WTC11 (cell line): Measurements from ENCODE around the gene OBSL1. TPM values are rescaled to one million over a fixed set of nuclear protein-coding genes. Genes with fewer than 3 reads are reported as not detected.
A peak's percentile ranks its signal among the peaks of the same experiment; 100 is the strongest.

ENCODE experiments used
- ATAC-seq: fragments of 200-7000 bp; cut with Tn5 transposase; 2 replicates; pipeline ENCODE4 v1.10.0; 2021; ENCODE audit warnings: mild to moderate bottlenecking, moderate library complexity
- CTCF ChIA-PET: fragments of 300-600 bp; sonication (Branson Sonifier 250); formaldehyde crosslinking; loops from one replicate; lab custom pipeline; 2021; ENCODE audit warnings: antibody characterized with exemption; lab: Charles Lee
- POLR2A ChIA-PET: fragments of 350-600 bp; sonication (Branson Sonifier 250); formaldehyde crosslinking; loops from one replicate; lab custom pipeline; 2021; ENCODE audit warnings: antibody characterized with exemption; lab: Charles Lee
- DNase-seq: peaks from one replicate; pipeline ENCODE4 v3.0.0; 2021; ENCODE audit warnings: low spot score
- H3K27ac Mint-ChIP-seq: 2 replicates; pipeline ENCODE4 v1.8.0; 2021; ENCODE audit warnings: mixed read lengths
- H3K27me3 Mint-ChIP-seq: 2 replicates; pipeline ENCODE4 v1.8.0; 2021; ENCODE audit warnings: low read depth, mild to moderate bottlenecking, moderate library complexity, mixed read lengths
- H3K36me3 Mint-ChIP-seq: 2 replicates; pipeline ENCODE4 v1.8.0; 2021; ENCODE audit warnings: mixed read lengths
- H3K4me1 Mint-ChIP-seq: 2 replicates; pipeline ENCODE4 v1.8.0; 2022; ENCODE audit warnings: mixed read lengths
- H3K4me3 Mint-ChIP-seq: 2 replicates; pipeline ENCODE4 v1.8.0; 2021; ENCODE audit warnings: mild to moderate bottlenecking, moderate library complexity, mixed read lengths
- H3K9me3 Mint-ChIP-seq: 2 replicates; pipeline ENCODE4 v1.8.0; 2021; ENCODE audit warnings: mixed read lengths
- CBFB ChIP-seq: sonication (generic); formaldehyde crosslinking; IDR thresholded peaks from 2 replicates; pipeline ENCODE4 v1.8.1; 2022; ENCODE audit warnings: mild to moderate bottlenecking, low read depth, missing genetic modification reagents
- GTF2I ChIP-seq: fragments of 250-450 bp; sonication (Bioruptor Pico); conservative IDR thresholded peaks from 2 replicates; pipeline ENCODE4 v1.4.0; 2021; ENCODE audit warnings: mild to moderate bottlenecking
- MYBL2 ChIP-seq: sonication (generic); formaldehyde crosslinking; IDR thresholded peaks from 2 replicates; pipeline ENCODE4 v1.8.1; 2023; ENCODE audit warnings: mild to moderate bottlenecking, moderate library complexity, missing genetic modification reagents
- OVOL2 ChIP-seq: fragments of 250-450 bp; sonication (Bioruptor Pico); IDR thresholded peaks from 2 replicates; pipeline ENCODE4 v1.9.0; 2021; ENCODE audit warnings: mild to moderate bottlenecking, borderline replicate concordance
- PRRX2 ChIP-seq: fragments of 250-450 bp; sonication (Bioruptor Pico); IDR thresholded peaks from 2 replicates; pipeline ENCODE4 v1.8.0; 2021; ENCODE audit warnings: mild to moderate bottlenecking
- SOX15 ChIP-seq: fragments of 250-450 bp; sonication (Bioruptor Pico); IDR thresholded peaks from 2 replicates; pipeline ENCODE4 v1.9.0; 2021; ENCODE audit warnings: mild to moderate bottlenecking
- ZNF416 ChIP-seq: fragments of 250-450 bp; sonication (Bioruptor Pico); IDR thresholded peaks from 2 replicates; pipeline ENCODE4 v1.9.0; 2021; ENCODE audit warnings: mild to moderate bottlenecking, inconsistent platforms
- ZNF423 ChIP-seq: fragments of 250-450 bp; sonication (Bioruptor Pico); IDR thresholded peaks from 2 replicates; pipeline ENCODE4 v2.1.2; 2022; ENCODE audit warnings: mild to moderate bottlenecking, moderate library complexity
- total RNA-seq: library from RNA; stranded (reverse); gene quantifications from 3 replicates; pipeline ENCODE4 v1.2.3, GENCODE V29; 2021
- TF ChIP-seq, protein P1 (sequence below): sonication (generic); formaldehyde crosslinking; conservative IDR thresholded peaks from 2 replicates; pipeline ENCODE4 v1.8.1; 2023; ENCODE audit warnings: mild to moderate bottlenecking, low read depth, missing genetic modification reagents, moderate library complexity
- TF ChIP-seq, protein P2 (sequence below): sonication (generic); formaldehyde crosslinking; IDR thresholded peaks from 2 replicates; pipeline ENCODE4 v1.8.0; 2023; ENCODE audit warnings: missing genetic modification reagents, mild to moderate bottlenecking, borderline replicate concordance
- TF ChIP-seq, protein P3 (sequence below): sonication (generic); formaldehyde crosslinking; IDR thresholded peaks from 2 replicates; pipeline ENCODE4 v1.8.1; 2022; ENCODE audit warnings: mild to moderate bottlenecking, moderate library complexity, missing genetic modification reagents
- TF ChIP-seq, protein P4 (sequence below): sonication (generic); formaldehyde crosslinking; IDR thresholded peaks from 2 replicates; pipeline ENCODE4 v1.8.0; 2022; ENCODE audit warnings: mild to moderate bottlenecking, missing genetic modification reagents
- TF ChIP-seq, protein P5 (sequence below): sonication (generic); formaldehyde crosslinking; IDR thresholded peaks from 2 replicates; pipeline ENCODE4 v1.8.0; 2023; ENCODE audit warnings: missing genetic modification reagents
- TF ChIP-seq, protein P6 (sequence below): fragments of 250-450 bp; sonication (Bioruptor Pico); IDR thresholded peaks from 2 replicates; pipeline ENCODE4 v1.9.0; 2021; ENCODE audit warnings: mild to moderate bottlenecking, borderline replicate concordance
- TF ChIP-seq, protein P7 (sequence below): sonication (generic); formaldehyde crosslinking; IDR thresholded peaks from 2 replicates; pipeline ENCODE4 v1.8.1; 2022; ENCODE audit warnings: mild to moderate bottlenecking, missing genetic modification reagents, moderate library complexity, borderline replicate concordance

OBSL1 gene
- total RNA-seq, 1 experiment from 2014 or later: 159 TPM

DNA sequence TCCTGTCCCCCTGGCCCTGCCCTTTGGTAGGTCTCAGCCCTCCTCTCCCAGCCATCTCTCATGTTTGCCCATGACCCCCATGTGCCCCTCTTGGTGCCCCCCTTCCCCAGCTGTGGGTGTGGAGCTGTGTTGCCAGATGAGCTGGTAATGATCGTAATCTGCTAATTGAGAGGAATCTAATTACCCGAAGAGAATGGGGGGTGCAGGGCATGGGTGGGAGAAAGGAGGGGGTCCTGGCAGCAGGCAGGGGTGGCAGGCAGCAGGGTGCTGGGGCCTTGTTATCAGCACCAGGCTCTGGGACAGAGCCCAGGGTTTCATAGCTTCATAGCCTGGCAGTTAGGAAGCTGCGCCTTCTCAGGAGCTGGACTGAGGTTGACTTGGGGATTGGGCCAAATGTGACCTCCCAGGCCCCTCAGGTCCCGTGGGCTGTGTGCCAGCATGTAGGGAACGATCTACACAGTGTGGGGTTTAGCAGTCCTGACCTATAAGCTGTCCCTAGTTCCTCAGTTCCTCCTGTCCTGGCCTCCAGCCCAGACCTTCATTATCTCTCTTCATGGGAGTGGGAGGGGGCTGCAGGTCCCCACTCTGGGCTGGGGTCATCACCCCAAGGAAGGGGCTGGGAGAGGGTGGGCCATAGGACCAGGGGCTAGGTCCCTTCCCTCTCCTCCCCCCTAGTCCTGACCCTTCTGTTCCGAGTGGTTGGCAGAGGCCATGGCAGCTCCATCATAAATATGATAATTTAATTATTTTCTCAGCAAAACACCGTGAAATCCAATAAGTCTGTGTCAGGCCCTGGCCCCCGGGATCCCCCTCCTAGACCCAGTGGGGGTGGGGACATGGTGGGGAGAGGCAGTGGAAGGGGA, 63.5 kb downstream of the OBSL1 start:
- Mint-ChIP-seq H3K9me3 (no peaks in the 10 kb centered on the region), H3K27ac (peak overlapping the region; percentile 89), H3K36me3 (peaks cover 14% of the 10 kb centered on the region), H3K4me3 (peak overlapping the region; percentile 22; the same call in 1 of the 2 replicates), H3K4me1 (peaks cover 60% of the 10 kb centered on the region), H3K27me3 (peaks cover 22% of the 10 kb centered on the region)
- DNase-seq (no peak), ATAC-seq (no peak)
- POLR2A ChIA-PET: interaction anchor here (1.0 to 2.5 kb wide), 5 partner anchors 10 to 230 kb away, joined by 3 to 19 read pairs (median 4); partner anchors contain the start of genes CHPF, GMPPA and TMEM198
- CTCF ChIA-PET: interaction anchor here (0.6 to 41.3 kb wide), 12 partner anchors 12 to 230 kb away, joined by 3 to 2316 read pairs (median 10); partner anchors contain the start of genes DES, GMPPA and SPEG
- TF ChIP-seq, protein P1, sequence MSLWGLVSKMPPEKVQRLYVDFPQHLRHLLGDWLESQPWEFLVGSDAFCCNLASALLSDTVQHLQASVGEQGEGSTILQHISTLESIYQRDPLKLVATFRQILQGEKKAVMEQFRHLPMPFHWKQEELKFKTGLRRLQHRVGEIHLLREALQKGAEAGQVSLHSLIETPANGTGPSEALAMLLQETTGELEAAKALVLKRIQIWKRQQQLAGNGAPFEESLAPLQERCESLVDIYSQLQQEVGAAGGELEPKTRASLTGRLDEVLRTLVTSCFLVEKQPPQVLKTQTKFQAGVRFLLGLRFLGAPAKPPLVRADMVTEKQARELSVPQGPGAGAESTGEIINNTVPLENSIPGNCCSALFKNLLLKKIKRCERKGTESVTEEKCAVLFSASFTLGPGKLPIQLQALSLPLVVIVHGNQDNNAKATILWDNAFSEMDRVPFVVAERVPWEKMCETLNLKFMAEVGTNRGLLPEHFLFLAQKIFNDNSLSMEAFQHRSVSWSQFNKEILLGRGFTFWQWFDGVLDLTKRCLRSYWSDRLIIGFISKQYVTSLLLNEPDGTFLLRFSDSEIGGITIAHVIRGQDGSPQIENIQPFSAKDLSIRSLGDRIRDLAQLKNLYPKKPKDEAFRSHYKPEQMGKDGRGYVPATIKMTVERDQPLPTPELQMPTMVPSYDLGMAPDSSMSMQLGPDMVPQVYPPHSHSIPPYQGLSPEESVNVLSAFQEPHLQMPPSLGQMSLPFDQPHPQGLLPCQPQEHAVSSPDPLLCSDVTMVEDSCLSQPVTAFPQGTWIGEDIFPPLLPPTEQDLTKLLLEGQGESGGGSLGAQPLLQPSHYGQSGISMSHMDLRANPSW (CRISPR knock-in tag): 0 out of 2 replicates have a peak, but pooled peaks have one; percentile 2
- TF ChIP-seq, protein P2, sequence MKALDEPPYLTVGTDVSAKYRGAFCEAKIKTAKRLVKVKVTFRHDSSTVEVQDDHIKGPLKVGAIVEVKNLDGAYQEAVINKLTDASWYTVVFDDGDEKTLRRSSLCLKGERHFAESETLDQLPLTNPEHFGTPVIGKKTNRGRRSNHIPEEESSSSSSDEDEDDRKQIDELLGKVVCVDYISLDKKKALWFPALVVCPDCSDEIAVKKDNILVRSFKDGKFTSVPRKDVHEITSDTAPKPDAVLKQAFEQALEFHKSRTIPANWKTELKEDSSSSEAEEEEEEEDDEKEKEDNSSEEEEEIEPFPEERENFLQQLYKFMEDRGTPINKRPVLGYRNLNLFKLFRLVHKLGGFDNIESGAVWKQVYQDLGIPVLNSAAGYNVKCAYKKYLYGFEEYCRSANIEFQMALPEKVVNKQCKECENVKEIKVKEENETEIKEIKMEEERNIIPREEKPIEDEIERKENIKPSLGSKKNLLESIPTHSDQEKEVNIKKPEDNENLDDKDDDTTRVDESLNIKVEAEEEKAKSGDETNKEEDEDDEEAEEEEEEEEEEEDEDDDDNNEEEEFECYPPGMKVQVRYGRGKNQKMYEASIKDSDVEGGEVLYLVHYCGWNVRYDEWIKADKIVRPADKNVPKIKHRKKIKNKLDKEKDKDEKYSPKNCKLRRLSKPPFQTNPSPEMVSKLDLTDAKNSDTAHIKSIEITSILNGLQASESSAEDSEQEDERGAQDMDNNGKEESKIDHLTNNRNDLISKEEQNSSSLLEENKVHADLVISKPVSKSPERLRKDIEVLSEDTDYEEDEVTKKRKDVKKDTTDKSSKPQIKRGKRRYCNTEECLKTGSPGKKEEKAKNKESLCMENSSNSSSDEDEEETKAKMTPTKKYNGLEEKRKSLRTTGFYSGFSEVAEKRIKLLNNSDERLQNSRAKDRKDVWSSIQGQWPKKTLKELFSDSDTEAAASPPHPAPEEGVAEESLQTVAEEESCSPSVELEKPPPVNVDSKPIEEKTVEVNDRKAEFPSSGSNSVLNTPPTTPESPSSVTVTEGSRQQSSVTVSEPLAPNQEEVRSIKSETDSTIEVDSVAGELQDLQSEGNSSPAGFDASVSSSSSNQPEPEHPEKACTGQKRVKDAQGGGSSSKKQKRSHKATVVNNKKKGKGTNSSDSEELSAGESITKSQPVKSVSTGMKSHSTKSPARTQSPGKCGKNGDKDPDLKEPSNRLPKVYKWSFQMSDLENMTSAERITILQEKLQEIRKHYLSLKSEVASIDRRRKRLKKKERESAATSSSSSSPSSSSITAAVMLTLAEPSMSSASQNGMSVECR (CRISPR knock-in tag): 0 out of 2 replicates have a peak, but pooled peaks have one; percentile 26
- TF ChIP-seq, protein P3, sequence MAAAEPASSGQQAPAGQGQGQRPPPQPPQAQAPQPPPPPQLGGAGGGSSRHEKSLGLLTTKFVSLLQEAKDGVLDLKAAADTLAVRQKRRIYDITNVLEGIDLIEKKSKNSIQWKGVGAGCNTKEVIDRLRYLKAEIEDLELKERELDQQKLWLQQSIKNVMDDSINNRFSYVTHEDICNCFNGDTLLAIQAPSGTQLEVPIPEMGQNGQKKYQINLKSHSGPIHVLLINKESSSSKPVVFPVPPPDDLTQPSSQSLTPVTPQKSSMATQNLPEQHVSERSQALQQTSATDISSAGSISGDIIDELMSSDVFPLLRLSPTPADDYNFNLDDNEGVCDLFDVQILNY: no peak

DNA sequence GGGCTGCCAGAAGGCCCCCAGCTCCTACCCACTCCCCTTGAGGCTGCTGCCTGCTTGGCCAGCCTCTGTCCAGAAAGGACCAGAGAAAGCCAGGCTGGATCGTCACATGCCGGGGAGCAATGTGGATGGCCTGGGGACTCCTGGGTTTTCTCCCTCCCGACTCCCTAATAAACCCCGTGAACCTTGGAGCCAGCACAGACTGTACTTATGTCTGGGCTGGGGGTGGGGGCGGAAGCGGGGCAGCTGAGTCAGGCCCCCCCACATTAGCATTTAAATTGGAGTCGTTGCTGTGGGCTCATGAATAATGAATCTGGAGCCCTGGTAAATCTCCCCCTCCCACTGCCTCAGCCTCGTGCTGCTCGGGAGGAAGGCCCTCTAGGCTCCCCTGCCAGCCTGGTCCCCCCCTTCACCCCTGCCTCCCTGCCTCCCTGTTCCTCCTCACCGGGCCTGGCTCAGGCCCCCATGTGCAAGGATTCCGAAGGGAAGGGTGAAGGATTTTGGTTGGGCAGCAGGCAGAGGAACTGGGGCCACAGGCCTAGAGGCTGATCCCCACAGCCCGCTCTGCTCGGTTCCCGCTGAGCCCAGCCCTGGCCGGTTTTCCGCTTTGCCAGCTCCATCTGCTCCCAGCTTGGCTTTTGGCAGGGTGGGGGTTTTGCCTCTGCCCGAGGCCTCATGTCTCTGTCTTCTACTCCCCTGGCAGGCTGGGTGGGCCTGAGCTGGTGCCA, 64.4 kb downstream of the OBSL1 start:
- H3K27ac Mint-ChIP-seq: peak overlapping the region; percentile 99
- POLR2A ChIA-PET: interaction anchor here (0.7 to 2.5 kb wide), 8 partner anchors 9 to 229 kb away, joined by 3 to 19 read pairs (median 3); partner anchors contain the start of genes CHPF, GMPPA and TMEM198
- peak overlapping the region; percentile 49 for H3K4me3 Mint-ChIP-seq
- peaks cover 14% of the 10 kb centered on the region for H3K36me3 Mint-ChIP-seq
- H3K27me3 Mint-ChIP-seq: peaks cover 13% of the 10 kb centered on the region
- ATAC-seq: peak; percentile 35
- H3K9me3 Mint-ChIP-seq: no peaks in the 10 kb centered on the region
- CTCF ChIA-PET: interaction anchor here (1.1 to 41.3 kb wide), 10 partner anchors 13 to 229 kb away, joined by 4 to 2316 read pairs (median 10); partner anchors contain the start of genes GMPPA and SPEG
- peaks cover 62% of the 10 kb centered on the region for H3K4me1 Mint-ChIP-seq
- peak; percentile 70 for DNase-seq
- no peak for TF ChIP-seq ZNF423 (CRISPR knock-in tag)
- TF ChIP-seq, protein P4, sequence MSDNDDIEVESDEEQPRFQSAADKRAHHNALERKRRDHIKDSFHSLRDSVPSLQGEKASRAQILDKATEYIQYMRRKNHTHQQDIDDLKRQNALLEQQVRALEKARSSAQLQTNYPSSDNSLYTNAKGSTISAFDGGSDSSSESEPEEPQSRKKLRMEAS (CRISPR knock-in tag): peak; percentile 65; the same call in 1 of the 2 replicates
- no peak for TF ChIP-seq GTF2I (CRISPR knock-in tag)
- TF ChIP-seq ZNF416 (CRISPR knock-in tag): no peak
- no peak for TF ChIP-seq PRRX2 (CRISPR knock-in tag)
- no peak for TF ChIP-seq SOX15 (CRISPR knock-in tag)
- TF ChIP-seq, protein P5, sequence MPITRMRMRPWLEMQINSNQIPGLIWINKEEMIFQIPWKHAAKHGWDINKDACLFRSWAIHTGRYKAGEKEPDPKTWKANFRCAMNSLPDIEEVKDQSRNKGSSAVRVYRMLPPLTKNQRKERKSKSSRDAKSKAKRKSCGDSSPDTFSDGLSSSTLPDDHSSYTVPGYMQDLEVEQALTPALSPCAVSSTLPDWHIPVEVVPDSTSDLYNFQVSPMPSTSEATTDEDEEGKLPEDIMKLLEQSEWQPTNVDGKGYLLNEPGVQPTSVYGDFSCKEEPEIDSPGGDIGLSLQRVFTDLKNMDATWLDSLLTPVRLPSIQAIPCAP: no peak
- TF ChIP-seq, protein P6, sequence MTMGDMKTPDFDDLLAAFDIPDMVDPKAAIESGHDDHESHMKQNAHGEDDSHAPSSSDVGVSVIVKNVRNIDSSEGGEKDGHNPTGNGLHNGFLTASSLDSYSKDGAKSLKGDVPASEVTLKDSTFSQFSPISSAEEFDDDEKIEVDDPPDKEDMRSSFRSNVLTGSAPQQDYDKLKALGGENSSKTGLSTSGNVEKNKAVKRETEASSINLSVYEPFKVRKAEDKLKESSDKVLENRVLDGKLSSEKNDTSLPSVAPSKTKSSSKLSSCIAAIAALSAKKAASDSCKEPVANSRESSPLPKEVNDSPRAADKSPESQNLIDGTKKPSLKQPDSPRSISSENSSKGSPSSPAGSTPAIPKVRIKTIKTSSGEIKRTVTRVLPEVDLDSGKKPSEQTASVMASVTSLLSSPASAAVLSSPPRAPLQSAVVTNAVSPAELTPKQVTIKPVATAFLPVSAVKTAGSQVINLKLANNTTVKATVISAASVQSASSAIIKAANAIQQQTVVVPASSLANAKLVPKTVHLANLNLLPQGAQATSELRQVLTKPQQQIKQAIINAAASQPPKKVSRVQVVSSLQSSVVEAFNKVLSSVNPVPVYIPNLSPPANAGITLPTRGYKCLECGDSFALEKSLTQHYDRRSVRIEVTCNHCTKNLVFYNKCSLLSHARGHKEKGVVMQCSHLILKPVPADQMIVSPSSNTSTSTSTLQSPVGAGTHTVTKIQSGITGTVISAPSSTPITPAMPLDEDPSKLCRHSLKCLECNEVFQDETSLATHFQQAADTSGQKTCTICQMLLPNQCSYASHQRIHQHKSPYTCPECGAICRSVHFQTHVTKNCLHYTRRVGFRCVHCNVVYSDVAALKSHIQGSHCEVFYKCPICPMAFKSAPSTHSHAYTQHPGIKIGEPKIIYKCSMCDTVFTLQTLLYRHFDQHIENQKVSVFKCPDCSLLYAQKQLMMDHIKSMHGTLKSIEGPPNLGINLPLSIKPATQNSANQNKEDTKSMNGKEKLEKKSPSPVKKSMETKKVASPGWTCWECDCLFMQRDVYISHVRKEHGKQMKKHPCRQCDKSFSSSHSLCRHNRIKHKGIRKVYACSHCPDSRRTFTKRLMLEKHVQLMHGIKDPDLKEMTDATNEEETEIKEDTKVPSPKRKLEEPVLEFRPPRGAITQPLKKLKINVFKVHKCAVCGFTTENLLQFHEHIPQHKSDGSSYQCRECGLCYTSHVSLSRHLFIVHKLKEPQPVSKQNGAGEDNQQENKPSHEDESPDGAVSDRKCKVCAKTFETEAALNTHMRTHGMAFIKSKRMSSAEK (CRISPR knock-in tag): no peak
- TF ChIP-seq OVOL2 (CRISPR knock-in tag): no peak
- no peak for TF ChIP-seq MYBL2
- TF ChIP-seq, protein P7, sequence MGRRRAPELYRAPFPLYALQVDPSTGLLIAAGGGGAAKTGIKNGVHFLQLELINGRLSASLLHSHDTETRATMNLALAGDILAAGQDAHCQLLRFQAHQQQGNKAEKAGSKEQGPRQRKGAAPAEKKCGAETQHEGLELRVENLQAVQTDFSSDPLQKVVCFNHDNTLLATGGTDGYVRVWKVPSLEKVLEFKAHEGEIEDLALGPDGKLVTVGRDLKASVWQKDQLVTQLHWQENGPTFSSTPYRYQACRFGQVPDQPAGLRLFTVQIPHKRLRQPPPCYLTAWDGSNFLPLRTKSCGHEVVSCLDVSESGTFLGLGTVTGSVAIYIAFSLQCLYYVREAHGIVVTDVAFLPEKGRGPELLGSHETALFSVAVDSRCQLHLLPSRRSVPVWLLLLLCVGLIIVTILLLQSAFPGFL (CRISPR knock-in tag): no peak
- TF ChIP-seq CBFB: no peak
